NCI-H345 treated with DMSO at 0.1 percent for 48 hours (cell line): ENCODE data around the gene CMIP.

Experiments
- DNase-seq: peaks from one replicate; lab custom pipeline; 2025; ENCODE audit not compliant: unreplicated experiment; lab: John Stamatoyannopoulos, UW

The CMIP gene

DNA sequence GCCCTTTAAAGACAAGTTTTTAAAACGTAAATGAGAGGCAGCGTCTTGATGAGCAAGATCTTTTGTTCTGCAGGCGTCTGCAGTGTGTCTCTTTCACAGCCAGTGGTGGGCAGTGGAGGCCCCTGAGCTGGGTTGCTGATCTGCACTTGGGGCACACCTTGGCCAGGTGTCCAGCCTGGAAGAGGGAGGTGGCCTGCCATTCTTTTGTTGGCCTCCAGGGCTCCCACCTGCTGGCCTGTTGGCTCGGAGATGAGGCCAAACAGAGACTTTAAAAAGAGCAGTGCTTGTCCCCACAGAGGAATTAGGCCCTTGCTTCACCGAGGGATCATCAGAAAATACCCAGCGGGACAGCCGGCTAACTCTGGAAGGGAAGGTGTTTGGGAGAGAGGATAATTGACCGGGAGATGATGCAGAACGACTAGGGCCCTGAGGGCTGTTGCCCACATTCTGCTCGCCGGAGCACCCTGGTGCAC lies 188.6 kb downstream of the CMIP start:
- DNase-seq, result no peak

DNA sequence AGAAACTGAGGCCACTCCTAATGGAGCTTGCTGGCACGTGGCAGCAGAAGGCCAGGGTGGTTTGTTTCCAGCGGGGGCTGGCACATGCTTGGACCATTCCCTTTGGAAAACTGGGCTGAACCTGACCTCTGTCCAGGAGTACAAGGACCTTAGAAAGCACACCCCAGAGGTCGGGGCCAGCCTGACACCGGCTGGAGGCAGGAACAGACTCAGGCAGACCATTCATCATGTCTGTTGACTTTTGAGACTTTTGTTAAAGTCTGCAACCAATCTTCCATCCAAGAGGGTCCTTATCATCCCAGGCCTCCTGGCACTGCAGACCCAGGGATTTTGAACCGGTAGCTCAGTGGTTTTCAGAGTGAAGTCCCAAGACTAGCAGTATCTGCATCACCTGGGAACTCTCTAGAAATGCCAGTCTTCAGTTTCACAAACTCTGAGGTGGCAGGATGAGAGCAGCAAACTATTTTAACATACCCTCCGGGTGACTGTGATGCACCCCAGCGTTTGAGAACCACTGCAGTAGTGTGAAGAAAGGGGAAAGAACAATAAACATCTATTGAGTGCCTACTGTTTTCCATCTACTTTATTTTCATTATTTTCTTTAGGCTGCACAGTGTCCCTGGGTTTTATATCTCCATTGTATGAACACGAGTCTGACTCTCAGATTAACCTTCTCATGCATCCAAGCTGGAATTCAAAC lies 189.2 kb downstream of the CMIP start:
- no peak for DNase-seq

DNA sequence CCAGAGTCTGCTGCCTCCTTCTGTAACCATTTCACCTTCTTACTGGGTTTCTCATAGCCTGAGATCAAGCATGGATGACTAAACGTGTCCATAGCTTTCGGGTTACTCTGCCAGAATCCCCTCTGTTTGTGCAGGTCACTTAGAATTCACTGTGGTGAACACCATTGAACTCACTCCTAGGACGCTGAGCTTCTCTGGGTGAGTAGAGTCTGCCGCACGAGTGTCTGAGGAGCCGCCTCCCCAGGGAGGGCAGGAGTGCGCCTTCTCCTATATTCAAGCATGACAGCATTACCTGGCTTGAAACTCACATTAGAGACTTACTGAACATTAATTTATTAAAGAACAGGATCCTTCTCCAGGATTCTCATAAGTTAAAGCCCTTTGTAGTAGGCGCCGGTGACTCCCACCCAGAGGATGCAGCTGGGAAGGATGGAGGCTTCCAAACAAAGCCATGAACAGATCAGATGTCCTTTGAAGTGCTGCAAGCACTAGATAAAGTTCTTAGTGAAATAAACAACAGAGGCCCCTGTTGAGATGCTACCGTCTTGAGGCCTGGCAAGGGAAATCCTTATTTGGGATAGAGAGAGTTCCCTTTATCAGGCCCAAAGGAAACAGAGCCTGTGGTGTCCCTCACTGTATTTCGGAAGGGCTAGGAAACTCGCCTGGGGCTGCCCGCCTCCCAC lies 189.9 kb downstream of the CMIP start:
- no peak for DNase-seq

DNA sequence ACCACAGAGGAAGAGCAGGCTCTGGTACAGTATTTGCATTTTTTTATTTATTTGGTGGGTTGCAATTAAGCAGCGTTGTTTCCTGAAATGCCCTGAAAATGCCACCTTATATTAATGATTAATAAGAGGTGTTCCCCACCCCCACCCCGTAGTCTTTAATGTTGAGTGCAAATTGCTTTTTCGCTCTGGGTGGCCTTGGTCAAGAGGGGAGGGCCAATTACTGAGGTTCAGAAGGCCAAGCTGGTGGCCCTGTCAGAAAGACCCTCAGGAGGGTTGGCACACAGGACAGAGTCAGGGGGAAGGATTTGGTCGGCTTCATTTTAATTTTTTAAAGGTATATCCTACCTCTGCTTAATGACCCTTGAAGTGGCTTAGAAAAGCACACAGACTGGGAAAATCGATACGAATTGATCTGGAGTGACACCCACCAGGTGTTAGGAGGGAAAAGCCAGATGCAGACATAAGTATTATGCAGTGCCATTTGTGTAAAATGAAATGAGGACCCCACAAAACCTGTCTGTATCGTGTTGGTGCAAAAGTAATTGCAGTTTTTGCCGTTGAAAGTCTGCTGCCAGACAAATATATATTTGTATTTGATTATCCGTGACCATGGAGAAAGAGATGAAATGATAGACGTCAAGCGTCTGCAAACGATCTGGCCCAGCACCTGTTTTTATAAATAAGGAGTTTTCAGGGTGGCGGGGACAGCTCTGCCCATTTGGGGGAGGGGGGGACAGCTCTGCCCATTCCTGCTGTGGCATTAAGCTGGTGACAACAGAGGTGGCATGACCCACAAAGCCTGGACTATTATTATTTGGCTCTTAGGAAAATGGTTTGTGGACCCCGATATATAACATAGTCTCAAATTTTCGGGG lies 190.7 kb downstream of the CMIP start:
- DNase-seq, result peak; percentile 78

DNA sequence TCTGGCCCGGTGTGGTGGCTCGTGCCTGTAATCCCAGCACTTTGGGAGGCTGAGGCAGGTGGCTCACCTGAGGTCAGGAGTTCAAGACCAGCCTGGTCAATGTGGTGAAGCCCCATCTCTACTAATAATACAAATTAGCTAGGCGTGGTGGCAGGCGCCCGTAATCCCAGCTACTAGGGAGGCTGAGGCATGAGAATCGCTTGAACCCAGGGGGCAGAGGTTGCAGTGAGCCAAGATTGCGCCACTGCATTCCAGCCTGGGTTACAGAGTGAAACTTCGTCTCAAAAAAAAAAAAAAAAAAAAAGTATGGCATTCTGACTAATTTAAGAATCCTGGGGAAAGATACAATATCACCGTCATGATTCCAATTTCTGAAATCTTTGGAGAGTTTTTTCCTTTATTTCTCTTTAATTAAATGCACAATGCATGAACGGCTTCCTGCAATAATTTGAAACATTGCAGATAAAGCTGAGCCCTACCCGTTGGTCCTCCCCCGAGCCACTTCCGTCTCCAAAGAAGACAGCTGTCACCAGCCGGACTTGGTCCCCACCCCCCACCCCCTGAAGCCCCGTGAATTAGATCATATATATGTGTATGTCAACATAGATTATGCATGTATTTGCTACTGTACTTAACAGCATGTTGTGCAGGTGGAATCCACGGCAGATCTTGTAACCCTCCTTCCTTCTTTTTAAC lies 191.8 kb downstream of the CMIP start:
- peak; percentile 41 for DNase-seq

DNA sequence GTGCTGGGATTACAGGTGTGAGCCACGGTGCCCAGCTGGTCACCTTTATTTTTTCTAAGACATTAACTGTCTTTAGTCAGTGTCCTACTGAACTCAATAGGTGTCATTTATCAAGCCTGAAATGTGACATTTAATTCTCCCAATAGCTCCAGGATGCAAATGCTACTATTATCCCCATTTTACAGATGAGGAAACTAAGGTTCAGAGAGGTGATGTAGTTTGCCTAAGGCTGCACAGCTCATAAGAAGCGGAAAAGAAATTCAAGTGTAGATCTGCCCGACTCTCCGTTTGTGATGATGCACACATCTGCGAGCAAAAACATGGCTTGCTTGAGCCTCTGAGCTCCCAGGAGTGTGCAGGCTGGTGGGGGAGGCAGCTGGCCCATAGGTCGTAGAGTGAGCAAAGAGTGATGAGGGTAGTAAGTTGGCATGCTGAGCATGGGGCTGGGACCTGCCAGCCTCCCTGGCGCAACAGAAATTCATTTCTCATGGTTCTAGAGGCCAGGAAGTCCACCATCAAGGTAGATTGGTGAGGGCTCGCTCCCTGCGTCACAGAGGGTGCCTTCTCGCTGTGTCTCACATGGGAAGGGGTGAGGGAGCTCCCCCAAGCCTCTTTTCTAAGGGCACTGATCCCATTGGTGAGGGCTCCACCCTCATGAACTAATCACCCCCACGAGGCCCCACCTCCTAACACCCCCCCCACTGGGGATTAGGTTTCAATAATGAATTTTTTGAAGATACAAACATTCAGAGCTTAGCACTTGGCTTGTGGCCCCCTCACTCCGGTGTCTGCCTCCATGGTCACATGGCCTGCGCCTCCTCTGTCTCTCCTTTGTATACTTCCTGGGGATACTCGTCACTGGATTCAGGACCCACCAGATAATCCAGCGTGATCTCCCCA lies 193.0 kb downstream of the CMIP start:
- no peak for DNase-seq

DNA sequence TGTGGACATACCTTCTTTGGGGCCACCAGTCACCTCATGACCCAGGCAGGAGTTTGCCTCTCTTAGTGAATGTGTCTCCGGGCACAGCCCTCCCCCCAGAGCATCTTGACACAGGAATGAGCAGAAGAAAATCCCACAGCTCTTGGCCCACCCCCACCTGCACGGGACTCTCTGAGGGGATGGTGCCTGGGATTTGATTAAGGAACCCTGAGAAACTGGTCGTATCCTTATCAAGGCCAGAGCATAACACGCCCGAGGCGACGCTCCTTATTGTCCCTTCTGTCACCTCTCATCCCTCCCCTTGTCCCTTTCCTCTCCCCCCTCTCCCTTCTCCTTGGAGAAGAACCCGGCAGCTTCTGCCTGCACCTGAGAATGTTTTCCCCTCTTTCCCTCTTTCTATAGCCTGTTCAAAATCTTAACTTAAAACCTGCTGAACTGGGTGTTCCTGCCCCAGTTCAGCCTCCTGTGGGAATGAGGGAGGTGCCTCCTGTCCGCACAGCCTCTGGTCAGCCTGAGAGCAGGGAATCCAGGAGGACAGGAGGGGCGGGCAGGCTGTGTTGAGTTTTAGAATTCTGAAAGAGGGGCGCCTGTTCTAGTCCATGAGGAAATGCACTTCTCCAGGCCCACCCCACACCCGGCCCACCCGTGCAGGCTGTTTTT lies 193.8 kb downstream of the CMIP start:
- no peak for DNase-seq

DNA sequence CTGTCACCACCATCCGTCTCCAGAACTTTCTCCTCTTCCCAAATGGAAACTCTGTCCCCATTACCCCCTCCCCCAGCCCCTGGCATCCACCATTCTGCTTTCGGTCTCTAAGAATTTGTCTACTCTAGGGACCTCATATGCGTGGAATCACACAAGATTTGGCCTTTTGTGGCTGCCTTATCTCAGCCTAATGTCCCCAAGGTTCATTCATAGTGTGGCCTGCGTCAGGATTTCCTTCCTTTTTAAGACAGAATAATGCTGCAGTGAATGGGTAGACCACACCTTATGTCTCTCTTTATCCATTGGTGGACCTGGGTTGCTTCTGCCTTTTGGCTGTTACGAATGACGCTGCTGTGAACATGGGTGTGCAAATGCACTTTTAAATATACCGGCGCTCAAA lies 194.7 kb downstream of the CMIP start:
- DNase-seq, result no peak

DNA sequence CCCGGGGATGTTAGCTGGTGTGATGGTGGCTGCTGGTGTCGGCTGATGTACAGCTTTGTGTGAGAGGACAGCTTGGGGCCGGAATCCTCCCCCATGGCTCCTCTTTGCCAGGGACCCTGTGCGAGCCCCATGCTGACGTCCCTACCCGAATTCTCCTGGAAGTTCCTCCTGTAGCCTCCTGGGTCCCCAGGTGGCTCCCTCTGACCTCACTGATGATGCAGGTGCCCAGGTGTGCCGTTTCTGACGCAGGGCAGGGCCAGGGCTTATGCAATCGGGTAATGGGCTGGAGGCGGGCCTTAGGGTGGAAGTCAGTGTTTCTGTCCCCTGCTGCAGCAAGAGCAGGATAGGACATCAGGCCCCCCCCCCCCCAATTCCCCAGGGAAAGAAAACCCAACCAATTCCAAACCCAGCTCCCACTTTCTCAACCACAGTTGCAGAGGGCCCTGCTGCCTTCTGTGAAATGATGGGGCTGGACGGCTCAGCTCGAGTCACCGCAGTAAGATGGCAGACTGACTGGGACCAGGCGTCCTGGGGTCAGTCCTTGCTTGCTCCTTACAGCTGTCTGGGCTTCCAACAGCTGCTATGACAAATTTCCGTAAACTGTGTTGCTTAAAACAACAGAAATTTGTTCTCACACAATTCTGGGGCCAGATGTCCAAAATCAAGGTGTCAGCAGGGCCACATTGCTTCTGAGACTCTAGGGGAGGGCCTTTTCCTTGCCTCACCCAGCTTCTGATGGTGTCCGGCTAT lies 195.5 kb downstream of the CMIP start:
- no peak for DNase-seq

DNA sequence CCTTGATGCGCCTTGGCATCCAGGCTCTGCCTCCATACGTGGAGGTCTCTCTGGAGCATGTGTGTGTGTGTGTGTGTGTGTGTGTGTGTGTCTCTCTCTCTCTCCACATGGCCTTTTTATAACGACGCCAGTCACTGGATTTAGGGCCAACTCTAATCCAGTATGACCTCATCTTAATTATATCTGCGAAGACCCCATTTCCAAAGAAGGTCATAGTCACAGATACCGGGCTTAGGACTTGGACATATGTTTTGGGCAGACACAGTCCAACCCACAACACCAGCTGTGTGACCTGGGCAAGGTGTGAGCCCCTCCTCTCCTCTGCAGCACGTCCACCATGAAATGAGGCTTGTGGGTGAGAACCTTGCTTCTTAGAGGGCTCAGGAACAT lies 196.1 kb downstream of the CMIP start:
- DNase-seq, result no peak

DNA sequence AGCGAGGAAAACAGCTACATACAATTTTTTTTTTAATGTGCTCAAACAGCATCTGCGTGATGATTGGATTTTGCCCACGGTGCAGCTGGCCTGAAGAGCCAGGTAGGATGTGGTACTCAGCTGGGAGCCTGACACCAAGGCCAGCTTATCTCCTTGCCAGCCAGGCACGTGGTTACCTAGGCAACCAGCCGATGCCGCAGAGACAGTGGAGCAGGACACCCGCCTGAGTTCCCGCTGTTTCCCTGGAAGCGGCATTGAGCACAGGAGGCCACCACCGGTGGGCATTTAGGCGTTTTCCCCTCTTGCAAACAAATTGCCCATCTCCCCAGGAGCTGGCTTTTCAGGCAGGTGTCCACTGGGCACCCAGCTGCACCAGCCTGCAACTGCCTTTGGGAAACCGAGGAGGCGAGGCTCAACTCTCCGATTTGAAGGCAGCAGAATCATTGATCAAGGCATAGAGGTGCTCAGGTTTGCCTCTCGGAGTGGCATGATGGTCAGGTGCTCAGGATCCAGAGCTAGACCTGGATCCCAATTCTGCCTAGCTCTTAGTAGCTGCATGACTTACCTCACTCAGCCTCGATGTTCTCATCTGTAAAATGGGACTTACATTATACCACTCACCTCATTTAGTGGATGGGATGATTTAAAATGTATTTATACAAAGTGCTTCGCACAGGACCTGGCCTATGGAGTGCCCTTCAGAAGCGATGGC lies 196.9 kb downstream of the CMIP start:
- peak; percentile 83 for DNase-seq

DNA sequence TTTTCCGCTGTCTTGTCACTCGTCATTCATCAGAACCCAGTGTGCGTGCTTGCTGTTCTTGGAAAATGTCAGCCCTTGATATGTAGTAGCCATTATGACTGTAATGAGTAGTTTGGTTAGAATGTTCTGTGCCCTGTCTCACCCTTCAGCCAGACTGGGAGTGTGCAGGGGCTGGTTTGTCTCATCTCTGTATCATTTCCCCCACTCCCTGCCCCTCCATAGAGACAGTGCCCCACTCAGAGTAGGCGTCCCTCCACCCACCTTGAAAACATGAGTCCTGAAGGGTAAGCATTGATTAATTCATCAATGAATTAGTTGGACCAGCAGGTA lies 197.5 kb downstream of the CMIP start:
- DNase-seq, result no peak

DNA sequence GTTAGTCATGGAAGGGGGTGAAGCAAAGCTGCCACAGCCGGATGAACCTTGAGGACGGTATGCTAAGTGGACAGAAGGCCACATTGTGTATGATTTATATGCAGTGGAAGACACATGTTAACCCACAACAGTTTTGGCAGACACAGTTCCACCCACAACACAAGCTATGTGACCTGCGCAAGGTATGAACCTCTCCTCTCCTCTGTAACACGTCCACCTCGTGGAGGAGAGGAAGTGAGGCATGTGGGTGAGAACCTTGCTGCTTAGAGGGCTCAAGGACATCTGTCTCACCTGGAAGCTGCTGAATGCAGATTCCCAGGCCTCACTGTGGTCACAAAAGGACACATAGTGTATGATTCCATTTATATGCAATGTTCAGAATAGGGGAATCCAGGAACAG lies 198.3 kb downstream of the CMIP start:
- no peak for DNase-seq

DNA sequence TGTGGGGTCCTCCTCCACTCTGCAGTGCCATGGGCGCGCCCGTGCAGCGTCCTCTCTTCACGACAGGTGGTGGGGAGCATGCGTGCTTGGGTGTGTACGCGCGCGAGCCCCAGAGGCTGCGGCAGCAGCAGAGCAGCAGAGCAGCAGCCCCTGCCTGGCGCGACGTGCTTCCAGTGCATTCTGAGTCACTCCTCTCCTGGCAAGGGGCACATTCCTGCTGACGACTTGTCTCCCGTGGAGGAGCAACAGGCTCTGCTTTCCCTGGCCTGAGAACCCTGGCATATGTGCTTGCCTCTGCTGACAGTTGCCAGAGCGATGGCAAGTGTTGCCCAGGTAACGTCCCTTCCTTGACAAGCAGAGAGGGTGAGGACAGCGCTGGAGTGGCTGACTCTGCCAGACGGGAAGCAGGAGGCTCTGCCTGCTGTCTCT lies 200.7 kb downstream of the CMIP start:
- DNase-seq, result peak; percentile 86

DNA sequence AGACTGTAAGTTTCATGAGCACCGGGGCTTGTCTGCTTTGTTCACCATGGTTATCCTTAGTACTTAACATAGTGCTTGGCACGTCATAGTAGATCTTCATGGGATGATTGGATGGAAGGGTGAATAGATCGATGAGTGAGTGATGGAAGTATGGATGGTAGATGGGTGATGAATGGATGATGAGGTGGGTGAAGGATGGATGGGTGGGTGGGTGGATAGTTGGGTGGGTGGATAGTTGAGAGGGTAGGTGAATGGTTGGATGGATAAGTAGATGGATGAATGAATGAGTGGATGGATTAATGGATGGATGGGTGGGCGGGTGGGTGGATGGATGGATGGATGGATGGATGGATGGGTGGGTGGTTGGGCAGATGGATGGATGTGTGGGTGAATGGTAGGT lies 201.3 kb downstream of the CMIP start:
- no peak for DNase-seq

DNA sequence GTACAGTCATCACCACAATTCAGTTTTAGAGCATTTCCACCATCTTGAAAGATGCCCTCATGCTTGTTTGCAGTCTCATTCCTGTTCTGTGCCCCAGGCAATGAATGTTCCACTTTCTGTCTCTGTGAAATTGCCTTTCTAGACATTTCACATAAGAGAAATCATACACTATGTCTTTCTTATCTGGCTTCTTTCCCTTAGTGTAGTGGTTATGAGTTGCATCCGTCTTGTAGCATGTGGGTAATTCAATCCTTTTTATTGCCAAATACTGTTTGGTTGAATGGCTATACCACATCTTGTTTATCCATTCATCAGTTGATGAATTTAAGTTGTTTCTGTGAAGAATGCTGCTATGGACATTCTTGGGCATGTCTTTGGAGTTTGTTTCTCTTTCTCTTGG lies 202.0 kb downstream of the CMIP start:
- DNase-seq, result no peak

DNA sequence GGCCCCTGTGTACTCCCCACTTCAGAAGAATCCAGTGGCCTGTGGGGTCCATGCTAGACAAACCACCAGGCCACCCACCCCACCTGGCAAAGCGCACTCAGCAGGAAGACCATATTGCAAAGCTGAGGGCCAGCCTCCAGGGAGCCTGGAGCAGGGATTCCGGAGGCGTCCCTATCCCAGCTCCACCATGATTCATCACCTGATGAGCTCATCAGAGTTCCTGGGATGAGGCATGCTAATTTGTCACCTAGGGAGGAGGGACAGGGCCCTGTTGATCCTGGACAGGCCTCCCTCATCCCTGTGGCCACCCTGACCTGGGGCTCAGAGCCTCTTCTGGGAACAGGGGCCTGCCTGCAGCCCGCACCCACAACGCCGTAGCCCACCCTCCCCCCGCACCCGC lies 202.9 kb downstream of the CMIP start:
- peak; percentile 18 for DNase-seq

DNA sequence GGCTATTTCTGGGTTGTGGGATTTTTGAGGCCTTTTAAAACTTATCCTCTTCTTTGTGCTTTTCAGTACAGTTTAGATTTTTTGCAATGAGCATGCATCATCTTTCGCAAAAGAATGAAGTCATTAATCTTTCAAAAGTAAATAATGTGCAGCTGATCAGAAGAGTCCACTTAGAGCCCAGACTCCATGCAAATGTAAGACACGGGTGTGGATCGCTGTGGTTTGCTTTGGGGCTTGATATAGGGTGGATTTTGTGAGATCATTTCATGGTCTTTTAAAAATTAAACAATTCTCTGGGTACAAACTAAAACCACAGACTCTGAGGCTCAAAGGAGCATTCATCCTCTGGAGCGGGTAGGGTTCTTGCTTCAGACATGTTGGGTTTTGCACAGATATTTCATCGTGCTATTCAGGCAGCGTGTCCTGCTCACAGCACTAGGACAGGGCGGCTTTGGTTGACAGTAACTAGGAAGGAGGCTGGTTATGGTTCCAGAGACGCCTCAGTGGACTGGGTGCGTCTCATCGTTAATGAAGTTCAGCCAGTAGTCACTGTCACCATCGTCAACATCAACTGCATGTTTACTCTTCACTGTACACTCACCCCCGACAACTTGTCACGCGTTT lies 205.1 kb downstream of the CMIP start:
- DNase-seq, result no peak
